GM18951 (cell line): Measurements from ENCODE around the gene MAP4K4.

Source experiments
- POLR2A ChIP-seq: IDR thresholded peaks from 4 replicates; pipeline ENCODE4 v1.6.1; 2011; ENCODE audit warnings: mild to moderate bottlenecking; ENCODE audit not compliant: insufficient read length, insufficient read depth; ENCODE audit errors: extremely low read depth
- in situ Hi-C: fragments of 300-500 bp; cut with MboI; formaldehyde crosslinking; loops from one replicate; pipeline ENCODE4 v1.12.0; 2022; ENCODE audit warnings: low sequenced_read_pairs, mixed read lengths, inconsistent platforms; ENCODE audit not compliant: unreplicated experiment

MAP4K4 gene

DNA sequence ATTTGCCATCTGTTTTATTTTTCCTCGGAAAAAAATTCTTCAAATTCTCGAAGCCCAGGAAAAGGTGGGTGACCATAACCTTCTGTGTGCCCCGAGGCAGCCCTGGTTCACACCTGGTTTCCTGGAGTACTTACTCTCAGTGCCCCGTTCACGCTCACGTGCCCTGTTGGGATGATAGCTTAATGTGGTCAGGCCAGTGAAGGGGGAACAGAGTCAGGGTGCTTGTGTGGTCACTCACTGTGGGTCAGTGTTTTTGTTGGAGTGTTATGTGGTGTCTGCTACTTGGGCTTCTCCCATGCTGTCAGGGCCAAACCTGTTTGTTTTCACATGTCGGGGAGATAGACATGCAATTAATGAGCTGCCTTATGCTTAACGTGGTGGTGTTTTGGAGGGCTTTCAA lies 78.1 kb downstream of the MAP4K4 start:
- in situ Hi-C loops, result no loop called here
- no peak for TF ChIP-seq POLR2A

DNA sequence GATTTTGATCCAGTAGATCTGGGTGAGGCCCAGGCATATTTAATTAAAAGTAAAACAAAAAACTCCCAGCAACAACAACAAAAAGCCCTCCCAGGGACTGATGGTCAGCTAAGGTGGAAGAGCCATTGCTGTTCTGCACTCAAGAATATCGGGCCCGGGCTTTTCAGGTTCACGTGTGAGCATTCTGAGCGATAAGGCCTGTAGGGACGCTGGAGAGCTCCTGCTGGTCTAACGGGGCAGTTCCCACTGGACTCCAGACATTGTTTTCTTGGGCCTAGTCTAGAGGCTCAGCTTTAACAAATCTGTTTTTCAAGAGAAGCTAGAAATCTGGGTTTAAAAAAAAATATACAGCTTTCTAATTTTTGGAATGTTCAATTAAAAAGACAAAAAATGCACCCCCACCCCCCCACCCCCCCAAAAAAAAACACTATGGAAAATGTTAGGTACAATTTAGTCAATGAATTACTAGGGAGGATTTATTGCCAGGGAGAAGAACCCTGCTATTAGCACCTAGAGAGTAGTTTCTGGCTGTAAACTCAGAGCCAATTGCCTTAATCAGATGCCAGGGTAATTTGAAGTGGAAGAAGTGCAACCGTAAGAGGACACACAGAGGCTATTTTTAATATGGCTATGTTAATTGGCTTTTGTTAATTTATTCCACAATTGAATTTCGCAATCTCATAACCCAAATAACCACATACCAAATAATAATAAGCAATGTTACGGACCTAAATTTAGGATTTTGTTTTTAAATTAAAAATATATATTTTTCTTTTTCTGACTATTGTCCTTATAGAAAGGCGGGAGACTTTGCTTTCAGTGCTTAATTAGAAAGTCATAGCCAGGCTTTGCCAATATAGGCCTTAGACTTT lies 78.9 kb downstream of the MAP4K4 start:
- TF ChIP-seq POLR2A, result no peak
- in situ Hi-C loops, result no loop called here

- TF ChIP-seq POLR2A, result no peak
- in situ Hi-C loops, result no loop called here
Observed at GRCh38 chr2:101777337-101777736, 79.8 kb downstream of the MAP4K4 start.

DNA sequence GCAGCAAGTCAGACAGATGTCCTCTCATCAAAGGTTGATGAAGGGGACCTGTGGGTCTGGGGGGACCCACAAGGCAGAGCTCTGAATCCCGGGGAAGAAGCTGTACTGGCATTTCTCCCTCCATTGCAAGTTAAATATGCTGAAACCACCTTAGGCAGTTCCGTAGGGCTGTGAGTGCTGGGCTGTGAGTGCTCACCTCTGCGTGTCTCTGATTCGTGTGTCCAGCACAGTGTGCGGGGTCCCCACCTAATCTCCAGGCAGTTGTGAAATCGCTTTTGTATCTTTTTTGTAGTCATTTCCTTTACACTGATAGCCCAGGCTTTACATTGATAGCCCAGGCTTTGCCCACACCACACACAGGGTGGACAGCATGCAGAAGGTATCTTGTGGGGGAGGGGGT lies 80.6 kb downstream of the MAP4K4 start:
- in situ Hi-C loops, result no loop called here
- TF ChIP-seq POLR2A, result no peak

- in situ Hi-C loops, result no loop called here
- TF ChIP-seq POLR2A, result no peak
Observed at GRCh38 chr2:101779190-101779589, 81.7 kb downstream of the MAP4K4 start.

- TF ChIP-seq POLR2A, result no peak
- in situ Hi-C loops, result no loop called here
Observed at GRCh38 chr2:101779656-101780055, 82.1 kb downstream of the MAP4K4 start.

- in situ Hi-C loops, result no loop called here
- TF ChIP-seq POLR2A, result no peak
Observed at GRCh38 chr2:101781326-101781725, 83.8 kb downstream of the MAP4K4 start.

- no peak for TF ChIP-seq POLR2A
- in situ Hi-C loops, result no loop called here
Observed at GRCh38 chr2:101781791-101782426, 84.4 kb downstream of the MAP4K4 start.

DNA sequence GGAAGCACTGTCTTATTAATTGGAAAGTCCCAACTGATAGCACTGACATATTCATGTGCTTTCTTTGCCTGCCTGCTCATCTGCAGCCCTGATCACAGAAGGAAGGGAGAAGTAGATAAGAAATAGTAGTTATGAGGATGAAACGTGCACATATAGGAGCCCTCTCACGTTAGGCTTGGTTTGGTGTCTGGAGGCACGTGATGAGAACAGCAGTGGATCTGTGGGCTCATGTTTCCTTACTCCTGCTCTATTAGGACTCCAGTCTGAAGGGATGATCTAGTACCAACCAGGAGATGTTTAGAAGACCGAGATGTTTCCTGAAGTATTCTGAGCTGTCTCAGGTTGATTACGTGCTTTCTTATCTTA lies 84.9 kb downstream of the MAP4K4 start:
- no peak for TF ChIP-seq POLR2A
- in situ Hi-C loops, result no loop called here

- no peak for TF ChIP-seq POLR2A
- in situ Hi-C loops, result no loop called here
Observed at GRCh38 chr2:101787097-101787496, 89.6 kb downstream of the MAP4K4 start.

DNA sequence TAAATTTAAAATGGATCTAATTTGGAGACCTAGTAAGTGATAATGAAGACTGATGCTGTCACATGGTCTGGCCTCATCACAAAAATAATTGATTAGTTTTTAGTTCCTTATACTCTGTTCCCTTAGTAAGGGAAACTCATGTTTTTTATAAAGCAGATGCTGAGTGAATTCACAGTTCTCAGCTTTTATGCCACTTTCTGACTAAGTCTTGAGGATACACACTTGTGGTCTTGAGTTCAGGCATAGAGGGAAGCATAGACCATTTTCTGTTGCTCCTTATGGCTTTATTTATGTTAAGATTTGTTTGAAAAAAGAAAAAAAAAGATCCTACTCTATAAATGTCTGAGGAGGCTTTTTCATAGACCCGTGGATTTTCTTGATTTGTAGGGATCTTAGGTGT lies 91.1 kb downstream of the MAP4K4 start:
- TF ChIP-seq POLR2A, result no peak
- in situ Hi-C loops, result no loop called here

DNA sequence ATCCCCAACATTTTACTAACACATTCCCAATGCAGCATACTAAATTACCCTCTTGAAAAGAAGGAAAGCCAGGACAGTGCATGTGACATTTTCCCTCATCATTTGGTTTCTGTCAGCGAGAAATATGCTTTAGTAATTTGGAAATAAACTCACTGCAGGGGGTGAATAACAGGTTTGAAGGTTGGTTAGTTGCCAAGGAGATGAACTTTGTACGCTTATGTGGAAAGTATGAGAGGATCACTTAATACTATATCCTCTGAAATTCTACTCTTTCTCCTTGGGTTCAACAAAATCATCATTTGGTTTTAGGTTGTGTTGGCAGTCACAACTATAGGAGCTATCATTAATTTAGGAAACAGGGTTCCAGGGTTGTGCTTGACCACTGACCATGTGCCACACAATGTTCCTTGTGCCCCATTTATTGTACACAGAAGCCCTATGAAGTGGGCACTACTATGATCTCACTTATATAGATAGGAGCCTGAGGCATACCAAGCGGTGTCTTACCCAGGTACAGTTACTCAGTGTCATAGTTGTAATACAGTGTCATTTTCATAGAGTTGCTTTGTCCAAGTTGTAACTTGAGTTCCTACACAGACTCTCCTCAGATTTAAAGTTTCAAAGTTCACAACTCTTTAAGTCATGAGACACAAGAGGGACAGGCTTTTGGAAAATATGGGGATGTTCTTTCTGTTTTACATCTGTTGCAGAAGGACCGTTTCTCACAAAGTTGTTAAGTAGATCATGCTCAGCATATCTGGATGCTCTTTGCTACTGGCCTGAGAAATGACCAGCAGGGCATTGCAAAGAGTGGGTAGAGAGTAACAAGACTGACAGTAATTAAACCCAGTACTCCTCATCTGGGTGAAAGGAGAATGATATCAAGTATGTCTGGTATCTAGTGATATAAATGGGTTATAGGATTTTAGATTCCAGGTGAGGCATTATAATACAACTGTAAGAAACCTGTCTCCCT lies 91.8 kb downstream of the MAP4K4 start:
- in situ Hi-C loops, result no loop called here
- no peak for TF ChIP-seq POLR2A

GRCh38 chr2:101790416-101790815 lies 92.9 kb downstream of the MAP4K4 start:
- TF ChIP-seq POLR2A, result no peak
- in situ Hi-C loops, result no loop called here

DNA sequence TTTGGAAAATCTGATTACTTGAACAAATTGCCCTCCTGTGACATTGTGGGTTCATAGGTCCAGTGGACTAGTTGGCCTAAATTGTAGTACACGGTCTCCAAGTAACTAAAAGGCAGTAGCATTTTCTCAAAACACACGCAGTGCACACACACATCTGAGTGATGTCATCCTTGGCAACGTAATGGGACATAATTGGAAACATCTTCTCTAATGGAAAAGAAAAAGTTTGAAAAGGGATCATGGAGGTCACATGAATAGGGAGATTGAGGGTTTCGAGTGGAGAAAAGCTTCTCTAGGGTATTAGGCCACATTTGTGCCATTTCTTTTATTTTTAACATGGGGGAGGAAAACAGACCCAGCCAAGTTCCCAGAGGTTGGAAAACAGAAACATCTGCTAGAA lies 93.3 kb downstream of the MAP4K4 start:
- in situ Hi-C loops, result no loop called here
- no peak for TF ChIP-seq POLR2A

GRCh38 chr2:101792208-101792607 lies 94.7 kb downstream of the MAP4K4 start:
- in situ Hi-C loops, result no loop called here
- no peak for TF ChIP-seq POLR2A
